ENCODE measurements around the gene DOK4.

DOK4 gene

GRCh38 chr16:57477531-57478202 lies 8.6 kb downstream of the DOK4 start:
- TF ChIP-seq CTCF (IDR thresholded peaks at IDR 0.05; ENCODE audit: insufficient read depth, low read depth, low read length, missing control alignments), result no peak
- no peak for DNase-seq (ENCODE audit: low read depth)

GRCh38 chr16:57476546-57477410 lies 9.5 kb downstream of the DOK4 start:
- DNase-seq (ENCODE audit: low read depth), result no peak
- H3K4me3 ChIP-seq (ENCODE audit: low read depth, low read length), result no peak overlapping the region
- TF ChIP-seq CTCF (IDR thresholded peaks at IDR 0.05; ENCODE audit: insufficient read depth, low read depth, low read length, missing control alignments), result no peak

More at GRCh38 chr16:57477531-57478202, 8.6 kb downstream of the DOK4 start:
- no peak overlapping the region for H3K4me3 ChIP-seq (ENCODE audit: low read depth, low read length)

- peak; percentile 82 for TF ChIP-seq CTCF (IDR thresholded peaks at IDR 0.05; ENCODE audit: insufficient read depth, low read depth, low read length, missing control alignments)
- no peak overlapping the region; the same call in 1 of the 2 replicates for H3K4me3 ChIP-seq (ENCODE audit: low read depth, low read length)
- DNase-seq (ENCODE audit: low read depth), result peak; percentile 88
These were observed 10.5 kb downstream of the DOK4 start for GRCh38 chr16:57475711-57476339.

- TF ChIP-seq CTCF (IDR thresholded peaks at IDR 0.05; ENCODE audit: insufficient read depth, low read depth, low read length, missing control alignments), result no peak
- DNase-seq (ENCODE audit: low read depth), result no peak
- no peak overlapping the region for H3K4me3 ChIP-seq (ENCODE audit: low read depth, low read length)
These were observed 11.3 kb downstream of the DOK4 start for GRCh38 chr16:57474671-57475661.

- H3K4me3 ChIP-seq (ENCODE audit: low read depth, low read length), result no peak overlapping the region
- DNase-seq (ENCODE audit: low read depth), result no peak
- no peak for TF ChIP-seq CTCF (IDR thresholded peaks at IDR 0.05; ENCODE audit: insufficient read depth, low read depth, low read length, missing control alignments)
These were observed 12.4 kb downstream of the DOK4 start for GRCh38 chr16:57473906-57474305.

Data from GM12865 (cell line).